Heart left ventricle (tissue), 16 donors: Measurements from ENCODE around the gene CCNL1. TPM values are rescaled to one million over a fixed set of nuclear protein-coding genes. Genes with fewer than 3 reads are reported as not detected.

Experiments
- ATAC-seq, 4 donors: fragments of 200-7000 bp; cut with Tn5 transposase; one replicate each; pipeline ENCODE4 v1.9.1; 2020 to 2022; ENCODE audit warnings: moderate library complexity in 4 of 4, mild to moderate bottlenecking in 3 of 4, moderate number of reproducible peaks in 1 of 4
- DNase-seq, 5 donors: peaks; one replicate each; pipeline ENCODE4 v3.0.0-alpha.2; 2020
- H3K27ac ChIP-seq, 12 donors: fragments of 200-600 bp; sonication (generic) in 4 of 12; one replicate each; pipeline versions ENCODE4 v1.5.0 to v1.8.0; 2016 to 2022; ENCODE audit warnings: mild to moderate bottlenecking in 2 of 12
- H3K27me3 ChIP-seq, 9 donors: fragments of 200-600 bp; sonication (generic) in 2 of 9; one replicate each; pipeline versions ENCODE4 v1.5.1 to v1.8.0; 2016 to 2022; ENCODE audit warnings: mild to moderate bottlenecking in 3 of 9
- H3K36me3 ChIP-seq, 9 donors: fragments of 200-600 bp; sonication (generic) in 2 of 9; one replicate each; pipeline versions ENCODE4 v1.5.0 to v1.8.0; 2018 to 2022; ENCODE audit warnings: mild to moderate bottlenecking in 2 of 9
- H3K4me1 ChIP-seq, 12 donors: fragments of 200-600 bp; sonication (generic) in 4 of 12; one replicate each; pipeline versions ENCODE4 v1.5.0 to v1.8.0; 2016 to 2022; ENCODE audit warnings: mild to moderate bottlenecking in 3 of 12
- H3K4me3 ChIP-seq, 12 donors: fragments of 200-600 bp; sonication (generic) in 4 of 12; one replicate each; pipeline versions ENCODE4 v1.5.0 to v1.8.0; 2017 to 2022; ENCODE audit warnings: mild to moderate bottlenecking in 9 of 12, moderate library complexity in 4 of 12
- H3K9me3 ChIP-seq, 12 donors: fragments of 200-600 bp; sonication (generic) in 4 of 12; one replicate each; pipeline versions ENCODE4 v1.5.0 to v1.8.0; 2016 to 2022; ENCODE audit warnings: mild to moderate bottlenecking in 1 of 12
- POLR2A ChIP-seq, 2 donors: fragments of 450-650 bp; IDR thresholded peaks; one replicate each; pipeline ENCODE4 v1.6.1; 2017; ENCODE audit warnings: antibody characterized with exemption in 2 of 2, mild to moderate bottlenecking in 2 of 2, moderate library complexity in 2 of 2
- WGBS, 4 donors: extraction: QIAGEN DNeasy Blood & Tissue Kit in 2 of 4; methylation state at CpG; one replicate each; pipeline versions ENCODE4 v1.1.5 to v1.1.7; 2013 to 2018; 5-methylcytosine and 5-hydroxymethylcytosine counted together
- intact Hi-C, 10 donors: fragments of 100-400 bp; cut with DNase I; formaldehyde crosslinking; loops; one replicate each; pipeline versions ENCODE4 v1.11.1 to v1.14.2; 2022
- polyA plus RNA-seq, 2 donors: library from polyadenylated mRNA; stranded (reverse); fragments of 200-250 nt; gene quantifications; one replicate each; pipeline ENCODE4 v1.2.3, GENCODE V29; 2013
- total RNA-seq, 9 donors: library from RNA; depleted of rRNA in 2 of 9; stranded (reverse); fragments of >200 nt in 2 of 9; fragmentation: NEBNext Ultra II Directional in 3 of 9; extraction: Animal tissue kit (Norgen Biotek cat#: 25700) in 3 of 9; gene quantifications; one replicate each; pipeline versions ENCODE4 v1.1.0 to v1.2.4, GENCODE V29; 2016 to 2023
- TF ChIP-seq, protein P1 (sequence below), 12 donors: fragments of 200-600 bp; sonication (generic) in 4 of 12; IDR thresholded peaks; one replicate each; pipeline versions ENCODE4 v1.5.0 to v1.8.0; 2018 to 2022; ENCODE audit warnings: antibody characterized with exemption in 12 of 12, mild to moderate bottlenecking in 5 of 12
- donor health status: ischemic (EF 13 %, LVEDD 7.1; RV severe dilation, severe dysfunction).
- donor health status: healthy with polysubstance abuse.
- donor health status: DM: no; HTN: yes; CAD: no.
- donor health status: DM: no; HTN: no; CAD: no.
- donor health status: ischemic (EF 25% LVEDD 6.9; RV normal size, moderate dysfunction).
- donor health status: ischemic (EF 25% LVEDD 5.7; RV mildly dilated, moderate dysfunction).
- donor health status: healthy.
- donor health status: DM: yes; HTN: yes; CAD: no.
- donor health status: ischemic (EF 35%, LVEDD 5.7; RV mildly dilated, moderate dysfunction).
- donor health status: nonischemic (EF 11% LVEDD 7.7; RV severe dilation, severe dysfunction).
- donor health status: DM: yes; HTN: yes; CAD: no.
- donor health status: PGD.
- donor health status: ischemic (EF 29% LVEDD 5.4; RV normal size, mild dysfunction).
- donor health status: nonischemic (EF 23%, LVEDD 6.1; RV moderate dilation, normal function).

The CCNL1 gene
- total and polyA plus RNA-seq, 11 donors = 15.5 to 66.7 (median 25.3) TPM

DNA sequence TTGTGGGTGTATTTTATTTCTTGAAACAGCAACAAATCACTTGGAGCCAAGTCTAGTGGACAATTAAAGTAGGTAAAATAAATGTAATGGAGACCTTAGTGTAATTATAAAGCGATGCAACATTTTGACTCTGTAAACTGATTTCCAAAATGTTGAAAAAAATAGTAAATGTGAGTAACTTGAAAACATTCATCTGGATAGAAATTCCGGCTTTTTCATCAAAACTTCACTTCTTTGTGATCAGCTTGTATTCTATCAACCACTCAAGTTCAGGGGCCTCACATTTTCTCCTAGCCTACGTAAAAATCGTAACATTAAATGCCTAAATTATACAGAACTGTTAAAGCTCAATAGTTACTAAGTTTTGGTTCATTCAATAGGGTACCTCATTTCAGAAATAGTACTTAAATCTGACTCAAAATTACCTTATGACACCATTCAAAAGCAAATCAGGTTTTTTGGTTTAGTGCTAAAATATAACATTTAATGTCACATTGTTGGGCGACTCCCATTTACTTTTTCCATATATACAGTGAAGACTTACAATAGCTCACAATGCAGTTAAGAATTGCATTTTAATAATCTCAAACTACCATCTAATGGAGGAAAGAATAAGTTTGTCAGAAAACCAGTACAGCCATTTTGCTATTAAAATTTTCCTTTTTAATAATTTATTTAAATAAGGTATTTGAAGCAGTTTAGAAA lies 12.7 kb downstream of the CCNL1 start:
- TF ChIP-seq, protein P1, sequence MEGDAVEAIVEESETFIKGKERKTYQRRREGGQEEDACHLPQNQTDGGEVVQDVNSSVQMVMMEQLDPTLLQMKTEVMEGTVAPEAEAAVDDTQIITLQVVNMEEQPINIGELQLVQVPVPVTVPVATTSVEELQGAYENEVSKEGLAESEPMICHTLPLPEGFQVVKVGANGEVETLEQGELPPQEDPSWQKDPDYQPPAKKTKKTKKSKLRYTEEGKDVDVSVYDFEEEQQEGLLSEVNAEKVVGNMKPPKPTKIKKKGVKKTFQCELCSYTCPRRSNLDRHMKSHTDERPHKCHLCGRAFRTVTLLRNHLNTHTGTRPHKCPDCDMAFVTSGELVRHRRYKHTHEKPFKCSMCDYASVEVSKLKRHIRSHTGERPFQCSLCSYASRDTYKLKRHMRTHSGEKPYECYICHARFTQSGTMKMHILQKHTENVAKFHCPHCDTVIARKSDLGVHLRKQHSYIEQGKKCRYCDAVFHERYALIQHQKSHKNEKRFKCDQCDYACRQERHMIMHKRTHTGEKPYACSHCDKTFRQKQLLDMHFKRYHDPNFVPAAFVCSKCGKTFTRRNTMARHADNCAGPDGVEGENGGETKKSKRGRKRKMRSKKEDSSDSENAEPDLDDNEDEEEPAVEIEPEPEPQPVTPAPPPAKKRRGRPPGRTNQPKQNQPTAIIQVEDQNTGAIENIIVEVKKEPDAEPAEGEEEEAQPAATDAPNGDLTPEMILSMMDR (IDR thresholded peaks at IDR 0.05) = no peak
- TF ChIP-seq POLR2A (IDR thresholded peaks at IDR 0.05) = no peak
- 92 to 94% (median 93%) methylated on average over 5 of the region's 5 CpGs for WGBS, 4 donors
- intact Hi-C loops = no loop called here
- H3K27me3 ChIP-seq = no peaks in the 10 kb centered on the region
- DNase-seq = no peak
- ATAC-seq = no peak
- H3K9me3 ChIP-seq = no peaks in the 10 kb centered on the region
- no peak overlapping the region for H3K4me3 ChIP-seq
- no peak overlapping the region for H3K27ac ChIP-seq
- peaks cover 0 to 100% (median 99%) of the 10 kb centered on the region in 9 donors for H3K36me3 ChIP-seq
- H3K4me1 ChIP-seq = peaks cover 0 to 5% (median 0%) of the 10 kb centered on the region in 12 donors

DNA sequence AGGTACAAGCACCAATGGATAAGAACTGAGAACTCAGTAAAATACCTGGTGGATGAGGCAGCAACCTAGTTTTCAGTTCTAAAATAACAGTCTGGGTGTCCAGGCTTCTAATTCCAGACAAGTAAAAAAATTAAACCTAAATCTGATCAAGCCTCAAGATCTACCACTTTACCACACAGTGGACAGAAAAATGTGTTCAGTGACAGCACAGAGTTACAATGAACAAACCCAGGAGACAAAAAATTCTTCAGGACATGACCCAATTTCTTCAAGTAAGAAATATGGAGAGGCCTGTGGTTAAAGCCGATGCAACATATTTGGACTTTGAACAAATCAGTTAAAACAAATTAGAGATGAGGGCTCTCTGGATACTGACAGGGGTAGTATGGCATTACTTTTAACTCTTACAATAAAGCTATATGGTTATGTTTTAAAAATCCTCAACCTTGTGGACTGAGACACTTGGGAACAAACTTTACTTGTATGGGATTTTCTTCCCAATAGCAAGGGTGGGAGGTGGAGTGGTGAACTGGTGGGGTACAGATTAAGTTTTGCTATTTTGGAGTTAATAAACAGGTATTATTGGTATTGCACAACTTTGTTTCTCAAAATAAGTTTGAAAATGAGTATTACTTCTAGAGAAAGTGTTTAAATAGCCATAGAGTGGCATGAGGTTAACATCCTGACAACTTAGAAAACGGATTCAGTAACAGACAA lies 14.2 kb downstream of the CCNL1 start:
- no peak overlapping the region for H3K4me3 ChIP-seq
- no peaks in the 10 kb centered on the region for H3K27me3 ChIP-seq
- WGBS, 4 donors = 79 to 90% (median 87%) methylated on average over 2 of the region's 2 CpGs
- H3K36me3 ChIP-seq = peaks cover 0 to 100% (median 98%) of the 10 kb centered on the region in 9 donors
- no peaks in the 10 kb centered on the region for H3K4me1 ChIP-seq
- no peak for TF ChIP-seq POLR2A (IDR thresholded peaks at IDR 0.05)
- TF ChIP-seq, protein P1 (IDR thresholded peaks at IDR 0.05) = no peak
- DNase-seq (no peak), ATAC-seq (no peak)
- H3K9me3 ChIP-seq = no peaks in the 10 kb centered on the region
- intact Hi-C loops = no loop called here
- no peak overlapping the region for H3K27ac ChIP-seq

DNA sequence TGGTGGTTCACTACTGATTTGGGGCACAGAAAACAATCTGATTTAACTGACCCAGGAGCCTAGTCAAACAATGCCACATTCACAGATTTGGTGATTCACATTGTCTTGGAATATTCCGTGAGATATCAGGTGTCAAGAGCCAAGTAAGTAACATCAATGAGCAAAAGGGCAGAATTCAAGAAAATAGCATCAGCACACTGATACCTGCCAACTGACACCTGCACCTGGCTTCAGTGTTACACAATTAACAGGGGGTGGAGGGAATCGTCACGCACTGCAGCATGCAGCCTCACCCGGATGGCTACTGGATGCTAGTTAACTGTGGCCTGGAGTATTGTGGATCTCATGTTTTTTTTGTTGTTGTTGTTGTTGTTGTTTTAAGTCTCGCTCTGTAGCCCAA lies 17.6 kb downstream of the CCNL1 start:
- ATAC-seq (no peak), DNase-seq (no peak)
- Histone ChIP-seq H3K27me3 (no peaks in the 10 kb centered on the region), H3K4me1 (peaks cover 0 to 6% (median under 1%) of the 10 kb centered on the region in 12 donors), H3K27ac (no peak overlapping the region), H3K9me3 (no peaks in the 10 kb centered on the region), H3K4me3 (no peak overlapping the region), H3K36me3 (peaks cover 0 to 94% (median 71%) of the 10 kb centered on the region in 9 donors)
- intact Hi-C loops = no loop called here
- 86 to 95% (median 91%) methylated on average over 5 of the region's 5 CpGs for WGBS, 4 donors
- TF ChIP-seq, protein P1 (IDR thresholded peaks at IDR 0.05) = no peak
- no peak for TF ChIP-seq POLR2A (IDR thresholded peaks at IDR 0.05)

DNA sequence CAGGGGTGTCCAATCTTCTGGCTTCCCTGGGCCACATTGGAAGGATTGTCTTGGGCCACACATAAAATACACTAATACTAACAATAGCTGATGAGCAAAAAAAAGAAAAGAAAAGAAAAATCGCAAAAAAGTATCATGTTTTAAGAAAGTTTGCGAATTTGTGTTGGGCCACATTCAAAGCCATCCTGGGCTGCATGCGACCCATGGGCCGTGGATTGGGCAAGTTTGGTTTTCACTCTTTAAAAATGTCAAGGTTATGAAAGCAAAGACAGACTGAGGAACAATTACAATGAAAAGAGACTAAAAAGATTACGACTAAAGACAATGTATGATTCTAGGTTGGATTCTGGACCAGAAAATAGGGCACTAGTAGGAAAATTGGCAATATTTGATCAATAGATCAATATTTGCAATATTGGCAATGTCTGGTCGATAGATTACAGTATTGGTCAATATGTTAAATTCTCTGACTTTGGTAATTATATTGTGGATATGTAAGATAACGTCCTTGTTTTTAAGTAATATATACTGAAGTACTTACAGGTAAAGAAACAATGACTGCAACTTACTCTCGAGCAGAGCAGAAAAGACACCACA lies 19.9 kb downstream of the CCNL1 start:
- no peaks in the 10 kb centered on the region for H3K27me3 ChIP-seq
- WGBS, 4 donors = 81 to 92% (median 83%) methylated on average over 8 of the region's 8 CpGs
- TF ChIP-seq, protein P1 (IDR thresholded peaks at IDR 0.05) = no peak
- no peak for TF ChIP-seq POLR2A (IDR thresholded peaks at IDR 0.05)
- intact Hi-C loops = loop anchor here (5.0 to 10.0 kb wide), 15 partner anchors 245 to 993 kb away; partner anchors contain the start of genes LEKR1 (in 4 of the 10), TIPARP (in 2 of the 10) and SSR3 (in 1 of the 10)
- H3K4me1 ChIP-seq = peaks cover 3 to 29% (median 22%) of the 10 kb centered on the region in 12 donors
- peaks cover 0 to 72% (median 49%) of the 10 kb centered on the region in 9 donors for H3K36me3 ChIP-seq
- no peak for ATAC-seq
- H3K27ac ChIP-seq = no peak overlapping the region
- no peak for DNase-seq
- no peak overlapping the region for H3K4me3 ChIP-seq
- no peaks in the 10 kb centered on the region for H3K9me3 ChIP-seq
